HCT116 (cell line): ENCODE measurements around the gene UBE3B. TPM values are rescaled to one million over a fixed set of nuclear protein-coding genes. Genes with fewer than 3 reads are reported as not detected.

Source experiments
- ATAC-seq: fragments of 200-7000 bp; cut with Tn5 transposase; 2 replicates; pipeline ENCODE4 v1.9.1; 2020; ENCODE audit warnings: mild to moderate bottlenecking, moderate library complexity
- BruUV-seq: library from RNA; stranded (reverse); fragments of 400-500 nt; replicated peaks from 2 replicates; lab custom pipeline; 2021; lab: Mats Ljungman, UMichigan
- CTCF ChIA-PET: fragments of 300-600 bp; sonication (Branson Sonifier 250); formaldehyde crosslinking; loops from one replicate; lab custom pipeline; 2021; ENCODE audit warnings: antibody characterized with exemption; lab: Charles Lee
- POLR2A ChIA-PET: fragments of 300-600, 350-600 bp; sonication (Branson Sonifier 250); formaldehyde crosslinking; loops from one replicate; lab custom pipeline; 2021; ENCODE audit warnings: antibody characterized with exemption; lab: Charles Lee
- RAD21 ChIA-PET, 2 experiments: fragments of 300-600 bp; sonication (Branson Sonifier 250); formaldehyde crosslinking; loops; one replicate each; lab custom pipeline; 2023; ENCODE audit warnings: low total read pairs in 2 of 2; ENCODE audit not compliant: uncharacterized antibody in 2 of 2, unreplicated experiment in 2 of 2, low non-redundant PET in 1 of 2; lab: Charles Lee
- DNase-seq: peaks from one replicate; pipeline ENCODE4 v3.0.0-alpha.2; 2010; ENCODE audit warnings: low read depth, low spot score
- H2AFZ ChIP-seq: fragments of 200-600 bp; shearing (Covaris generic), sonication (generic); 2 replicates; pipeline ENCODE4 v1.6.1; 2017; ENCODE audit warnings: low read depth, mixed run types, mixed read lengths, antibody characterized with exemption, low read length; ENCODE audit not compliant: poor library complexity, severe bottlenecking
- H3K27ac ChIP-seq: 2 replicates; pipeline ENCODE4 v1.5.1; 2012; ENCODE audit warnings: low read depth, low read length
- H3K27me3 ChIP-seq: fragments of 200-600 bp; sonication (generic); 2 replicates; pipeline ENCODE4 v1.6.1; 2016; ENCODE audit warnings: mixed run types, low read length, mixed read lengths; ENCODE audit not compliant: insufficient read depth
- H3K36me3 ChIP-seq, 2 experiments: fragments of 200-500 bp in 1 of 2; fragments of 200-600 bp in 1 of 2; sonication (Bioruptor generic) in 1 of 2; sonication (generic) in 1 of 2; 2 replicates each; pipeline versions ENCODE4 v1.5.1 to v1.6.1; 2014 to 2016; ENCODE audit warnings: low read length in 2 of 2, inconsistent platforms in 1 of 2, mixed read lengths in 1 of 2, mixed run types in 1 of 2; ENCODE audit not compliant: insufficient read depth in 2 of 2, control insufficient read depth in 1 of 2
- H3K4me1 ChIP-seq, 2 experiments: fragments of 200-600 bp in 1 of 2; sonication (generic) in 1 of 2; 2 replicates each; pipeline versions ENCODE4 v1.5.1 to v1.6.1; 2012 to 2017; ENCODE audit warnings: low read length in 2 of 2, inconsistent platforms in 1 of 2, mild to moderate bottlenecking in 1 of 2, mixed read lengths in 1 of 2, mixed run types in 1 of 2, moderate library complexity in 1 of 2; ENCODE audit not compliant: insufficient read depth in 2 of 2, control insufficient read depth in 1 of 2
- H3K4me2 ChIP-seq: fragments of 200-600 bp; sonication (generic); 2 replicates; pipeline ENCODE4 v1.6.1; 2017; ENCODE audit warnings: mixed run types, low read length, mixed read lengths
- H3K4me3 ChIP-seq, 2 experiments: fragments of 200-600 bp in 1 of 2; sonication (generic) in 1 of 2; replicated peaks in 1 of 2; 2 replicates each; pipeline ENCODE4 v1.5.1; 2011 to 2016; ENCODE audit warnings: low read length in 2 of 2, control low read depth in 1 of 2, low read depth in 1 of 2, mild to moderate bottlenecking in 1 of 2, mixed read lengths in 1 of 2, mixed run types in 1 of 2
- H3K79me2 ChIP-seq: fragments of 200-600 bp; sonication (generic); 2 replicates; pipeline ENCODE4 v1.6.1; 2017; ENCODE audit warnings: mild to moderate bottlenecking, mixed run types, low read length, moderate library complexity, mixed read lengths; ENCODE audit not compliant: insufficient read depth
- H3K9ac ChIP-seq: fragments of 200-600 bp; sonication (generic); 2 replicates; pipeline ENCODE4 v1.6.1; 2016; ENCODE audit warnings: low read length, mixed read lengths
- H3K9me2 ChIP-seq: fragments of 200-600 bp; sonication (generic), shearing (Covaris generic); 2 replicates; pipeline ENCODE4 v1.6.1; 2017; ENCODE audit warnings: mixed run types, mild to moderate bottlenecking, moderate library complexity; ENCODE audit not compliant: insufficient read depth
- H3K9me3 ChIP-seq, 2 experiments: fragments of 200-500 bp in 1 of 2; fragments of 200-600 bp in 1 of 2; sonication (Bioruptor generic) in 1 of 2; sonication (generic) in 1 of 2; 2 replicates each; pipeline ENCODE4 v1.6.1; 2014 to 2017; ENCODE audit warnings: low read length in 2 of 2, mixed read lengths in 2 of 2, inconsistent platforms in 1 of 2, low read depth in 1 of 2, mild to moderate bottlenecking in 1 of 2, mixed run types in 1 of 2, moderate library complexity in 1 of 2; ENCODE audit not compliant: control insufficient read depth in 1 of 2, insufficient read depth in 1 of 2
- H4K20me1 ChIP-seq: fragments of 200-600 bp; sonication (generic), shearing (Covaris generic); 2 replicates; pipeline ENCODE4 v1.6.1; 2017; ENCODE audit warnings: mixed run types, mild to moderate bottlenecking, moderate library complexity; ENCODE audit not compliant: insufficient read depth
- CEBPB ChIP-seq: IDR thresholded peaks from 2 replicates; pipeline ENCODE4 v1.6.1; 2012; ENCODE audit warnings: low read depth
- EGR1 ChIP-seq: IDR thresholded peaks from 2 replicates; pipeline ENCODE4 v1.6.1; 2012; ENCODE audit warnings: low read depth
- FOSL1 ChIP-seq: IDR thresholded peaks from 2 replicates; pipeline ENCODE4 v1.6.1; 2012; ENCODE audit warnings: low read depth
- RAD21 ChIP-seq: IDR thresholded peaks from 2 replicates; pipeline ENCODE4 v1.6.1; 2012; ENCODE audit warnings: low read depth, mild to moderate bottlenecking
- SP1 ChIP-seq: IDR thresholded peaks from 2 replicates; pipeline ENCODE4 v1.6.1; 2012; ENCODE audit warnings: low read depth
- TCF7L2 ChIP-seq: IDR thresholded peaks from 2 replicates; pipeline ENCODE4 v1.7.0; 2011; ENCODE audit warnings: borderline replicate concordance, inconsistent platforms; ENCODE audit not compliant: insufficient read depth, insufficient read length; ENCODE audit errors: extremely low read depth
- YY1 ChIP-seq: IDR thresholded peaks from 2 replicates; pipeline ENCODE4 v1.6.1; 2011; ENCODE audit warnings: low read length, low read depth, moderate library complexity, mild to moderate bottlenecking; ENCODE audit not compliant: insufficient replicate concordance; ENCODE audit errors: extremely low read depth
- ZFX ChIP-seq: fragments of 450-650 bp; IDR thresholded peaks from 2 replicates; pipeline ENCODE4 v1.6.1; 2017
- intact Hi-C: fragments of 100-400 bp; cut with micrococcal nuclease; formaldehyde crosslinking; loops from 2 replicates; pipeline ENCODE4 v1.10.0; 2022
- total RNA-seq: library from RNA; stranded (reverse); gene quantifications from one replicate; pipeline ENCODE4 v1.2.1, GENCODE V29; 2021; ENCODE audit not compliant: unreplicated experiment
- TF ChIP-seq, protein P1 (sequence below): IDR thresholded peaks from 2 replicates; pipeline ENCODE4 v1.6.1; 2012; ENCODE audit warnings: low read depth
- TF ChIP-seq, protein P2 (sequence below): IDR thresholded peaks from 2 replicates; pipeline ENCODE4 v1.6.1; 2011; ENCODE audit warnings: mild to moderate bottlenecking, low read length, moderate library complexity; ENCODE audit not compliant: insufficient replicate concordance; ENCODE audit errors: extremely low read depth

Gene UBE3B
- total RNA-seq, 1 experiment from 2014 or later = 28.9 TPM

DNA sequence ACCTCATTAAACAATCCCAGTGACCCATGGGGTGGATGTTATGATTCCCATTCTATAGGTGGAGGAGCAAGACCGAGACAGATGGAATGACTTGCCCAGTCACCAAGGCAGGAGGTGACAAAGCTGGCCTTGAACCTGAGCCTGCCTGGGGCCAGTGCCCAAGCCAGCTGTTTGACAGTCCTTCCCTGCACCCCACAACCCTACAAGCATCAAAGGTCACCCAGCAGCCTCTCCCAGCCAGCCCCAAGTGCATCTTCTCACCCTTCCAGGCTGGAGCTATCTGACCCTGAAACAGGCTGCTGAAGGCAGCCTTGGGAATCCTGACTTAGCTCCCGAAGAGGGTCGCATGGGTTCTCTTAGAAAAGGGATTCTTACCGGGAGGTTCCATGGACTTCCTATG is 75.5 kb downstream of the UBE3B start:
- H3K9me3 ChIP-seq = no peaks in the 10 kb centered on the region
- no peaks in the 10 kb centered on the region for H3K4me1 ChIP-seq
- ChIA-PET CTCF (no interaction called here), RAD21 (no interaction called here), POLR2A (no interaction called here)
- no peaks in the 10 kb centered on the region for H3K9me2 ChIP-seq
- H3K79me2 ChIP-seq = no peaks in the 10 kb centered on the region
- no peaks in the 10 kb centered on the region for H3K36me3 ChIP-seq
- no TSS peak for BruUV-seq
- H4K20me1 ChIP-seq = no peaks in the 10 kb centered on the region
- intact Hi-C loops = no loop called here
- H3K27me3 ChIP-seq = peaks cover 24% of the 10 kb centered on the region; the same call in 1 of the 2 replicates
- ATAC-seq (no peak), DNase-seq (no peak)
- no peak overlapping the region for H3K27ac ChIP-seq
- no peak overlapping the region for H3K4me2 ChIP-seq
- H3K4me3 ChIP-seq = no peak overlapping the region
- H2AFZ ChIP-seq = no peak overlapping the region
- no peak overlapping the region for H3K9ac ChIP-seq
- TF ChIP-seq CEBPB (no peak), EGR1 (no peak), TCF7L2 (no peak)
- TF ChIP-seq, protein P1, sequence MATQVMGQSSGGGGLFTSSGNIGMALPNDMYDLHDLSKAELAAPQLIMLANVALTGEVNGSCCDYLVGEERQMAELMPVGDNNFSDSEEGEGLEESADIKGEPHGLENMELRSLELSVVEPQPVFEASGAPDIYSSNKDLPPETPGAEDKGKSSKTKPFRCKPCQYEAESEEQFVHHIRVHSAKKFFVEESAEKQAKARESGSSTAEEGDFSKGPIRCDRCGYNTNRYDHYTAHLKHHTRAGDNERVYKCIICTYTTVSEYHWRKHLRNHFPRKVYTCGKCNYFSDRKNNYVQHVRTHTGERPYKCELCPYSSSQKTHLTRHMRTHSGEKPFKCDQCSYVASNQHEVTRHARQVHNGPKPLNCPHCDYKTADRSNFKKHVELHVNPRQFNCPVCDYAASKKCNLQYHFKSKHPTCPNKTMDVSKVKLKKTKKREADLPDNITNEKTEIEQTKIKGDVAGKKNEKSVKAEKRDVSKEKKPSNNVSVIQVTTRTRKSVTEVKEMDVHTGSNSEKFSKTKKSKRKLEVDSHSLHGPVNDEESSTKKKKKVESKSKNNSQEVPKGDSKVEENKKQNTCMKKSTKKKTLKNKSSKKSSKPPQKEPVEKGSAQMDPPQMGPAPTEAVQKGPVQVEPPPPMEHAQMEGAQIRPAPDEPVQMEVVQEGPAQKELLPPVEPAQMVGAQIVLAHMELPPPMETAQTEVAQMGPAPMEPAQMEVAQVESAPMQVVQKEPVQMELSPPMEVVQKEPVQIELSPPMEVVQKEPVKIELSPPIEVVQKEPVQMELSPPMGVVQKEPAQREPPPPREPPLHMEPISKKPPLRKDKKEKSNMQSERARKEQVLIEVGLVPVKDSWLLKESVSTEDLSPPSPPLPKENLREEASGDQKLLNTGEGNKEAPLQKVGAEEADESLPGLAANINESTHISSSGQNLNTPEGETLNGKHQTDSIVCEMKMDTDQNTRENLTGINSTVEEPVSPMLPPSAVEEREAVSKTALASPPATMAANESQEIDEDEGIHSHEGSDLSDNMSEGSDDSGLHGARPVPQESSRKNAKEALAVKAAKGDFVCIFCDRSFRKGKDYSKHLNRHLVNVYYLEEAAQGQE = no peak

DNA sequence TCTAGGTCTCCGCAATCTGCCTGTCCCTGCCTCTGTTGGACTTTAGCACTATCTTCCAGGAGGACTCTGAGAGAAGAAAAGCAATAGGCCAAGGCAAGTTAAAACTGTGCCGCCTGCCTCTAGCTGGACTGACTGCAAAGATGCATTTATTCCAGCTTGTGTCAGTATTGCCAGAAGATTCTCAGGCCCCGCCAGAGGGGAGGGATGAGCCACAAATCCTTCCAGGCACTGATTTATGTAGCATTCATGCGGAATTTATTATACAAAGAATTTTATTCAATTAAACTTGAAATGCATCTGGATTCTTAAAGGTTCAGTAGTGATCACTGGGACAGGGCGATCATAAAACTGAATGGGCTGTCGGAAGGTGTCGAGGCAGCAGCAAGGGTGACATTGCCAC is 76.0 kb downstream of the UBE3B start:
- no peaks in the 10 kb centered on the region for H3K4me1 ChIP-seq
- BruUV-seq = no TSS peak
- TF ChIP-seq, protein P2, sequence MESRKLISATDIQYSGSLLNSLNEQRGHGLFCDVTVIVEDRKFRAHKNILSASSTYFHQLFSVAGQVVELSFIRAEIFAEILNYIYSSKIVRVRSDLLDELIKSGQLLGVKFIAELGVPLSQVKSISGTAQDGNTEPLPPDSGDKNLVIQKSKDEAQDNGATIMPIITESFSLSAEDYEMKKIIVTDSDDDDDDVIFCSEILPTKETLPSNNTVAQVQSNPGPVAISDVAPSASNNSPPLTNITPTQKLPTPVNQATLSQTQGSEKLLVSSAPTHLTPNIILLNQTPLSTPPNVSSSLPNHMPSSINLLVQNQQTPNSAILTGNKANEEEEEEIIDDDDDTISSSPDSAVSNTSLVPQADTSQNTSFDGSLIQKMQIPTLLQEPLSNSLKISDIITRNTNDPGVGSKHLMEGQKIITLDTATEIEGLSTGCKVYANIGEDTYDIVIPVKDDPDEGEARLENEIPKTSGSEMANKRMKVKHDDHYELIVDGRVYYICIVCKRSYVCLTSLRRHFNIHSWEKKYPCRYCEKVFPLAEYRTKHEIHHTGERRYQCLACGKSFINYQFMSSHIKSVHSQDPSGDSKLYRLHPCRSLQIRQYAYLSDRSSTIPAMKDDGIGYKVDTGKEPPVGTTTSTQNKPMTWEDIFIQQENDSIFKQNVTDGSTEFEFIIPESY = no peak
- no peak for TF ChIP-seq RAD21
- TF ChIP-seq FOSL1 = no peak
- no peak for TF ChIP-seq SP1
- no peak for TF ChIP-seq YY1
- no peak for TF ChIP-seq ZFX
- TF ChIP-seq CEBPB = no peak
- no peaks in the 10 kb centered on the region for H3K79me2 ChIP-seq
- H3K27ac ChIP-seq = no peak overlapping the region
- no peak overlapping the region for H3K9ac ChIP-seq
- intact Hi-C loops = no loop called here
- ATAC-seq (no peak), DNase-seq (no peak)
- H3K27me3 ChIP-seq = peaks cover 19% of the 10 kb centered on the region; the same call in 1 of the 2 replicates
- H3K4me2 ChIP-seq = no peak overlapping the region
- H3K4me3 ChIP-seq = no peak overlapping the region
- ChIA-PET CTCF (no interaction called here), POLR2A (no interaction called here), RAD21 (no interaction called here)
- H2AFZ ChIP-seq = no peak overlapping the region
- no peaks in the 10 kb centered on the region for H3K9me3 ChIP-seq
- H3K9me2 ChIP-seq = no peaks in the 10 kb centered on the region
- no peaks in the 10 kb centered on the region for H3K36me3 ChIP-seq
- H4K20me1 ChIP-seq = no peaks in the 10 kb centered on the region
